ENCODE data around the gene CPXM1. TPM values are rescaled to one million over a fixed set of nuclear protein-coding genes. Genes with fewer than 3 reads are reported as not detected.

CPXM1 gene
- total and polyA plus RNA-seq, 7 donors = 0.27 to 1.3 (median 0.44) TPM

- DNase-seq = no peak
- Histone ChIP-seq H3K4me1 (no peaks in the 10 kb centered on the region), H3K36me3 (ENCODE audit: insufficient read depth in 1 of 2, low read depth in 1 of 2) (no peaks in the 10 kb centered on the region), H3K4me3 (no peak overlapping the region), H3K9me3 (no peaks in the 10 kb centered on the region), H3K27ac (no peak overlapping the region), H3K27me3 (ENCODE audit: insufficient read depth in 3 of 3, low read length in 2 of 3) (peaks cover 0 to 45% (median 13%) of the 10 kb centered on the region in 3 donors)
- ATAC-seq = no peak
- WGBS, 3 donors = 84 to 86% (median 86%) methylated on average over 23 of the region's 23 CpGs
- intact Hi-C loops (cut with DNase I) = no loop called here
- TF ChIP-seq, protein P1, sequence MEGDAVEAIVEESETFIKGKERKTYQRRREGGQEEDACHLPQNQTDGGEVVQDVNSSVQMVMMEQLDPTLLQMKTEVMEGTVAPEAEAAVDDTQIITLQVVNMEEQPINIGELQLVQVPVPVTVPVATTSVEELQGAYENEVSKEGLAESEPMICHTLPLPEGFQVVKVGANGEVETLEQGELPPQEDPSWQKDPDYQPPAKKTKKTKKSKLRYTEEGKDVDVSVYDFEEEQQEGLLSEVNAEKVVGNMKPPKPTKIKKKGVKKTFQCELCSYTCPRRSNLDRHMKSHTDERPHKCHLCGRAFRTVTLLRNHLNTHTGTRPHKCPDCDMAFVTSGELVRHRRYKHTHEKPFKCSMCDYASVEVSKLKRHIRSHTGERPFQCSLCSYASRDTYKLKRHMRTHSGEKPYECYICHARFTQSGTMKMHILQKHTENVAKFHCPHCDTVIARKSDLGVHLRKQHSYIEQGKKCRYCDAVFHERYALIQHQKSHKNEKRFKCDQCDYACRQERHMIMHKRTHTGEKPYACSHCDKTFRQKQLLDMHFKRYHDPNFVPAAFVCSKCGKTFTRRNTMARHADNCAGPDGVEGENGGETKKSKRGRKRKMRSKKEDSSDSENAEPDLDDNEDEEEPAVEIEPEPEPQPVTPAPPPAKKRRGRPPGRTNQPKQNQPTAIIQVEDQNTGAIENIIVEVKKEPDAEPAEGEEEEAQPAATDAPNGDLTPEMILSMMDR (IDR thresholded peaks at IDR 0.05) = no peak
These were observed 6.2 kb downstream of the CPXM1 start for GRCh38 chr20:2794202-2794748.

DNA sequence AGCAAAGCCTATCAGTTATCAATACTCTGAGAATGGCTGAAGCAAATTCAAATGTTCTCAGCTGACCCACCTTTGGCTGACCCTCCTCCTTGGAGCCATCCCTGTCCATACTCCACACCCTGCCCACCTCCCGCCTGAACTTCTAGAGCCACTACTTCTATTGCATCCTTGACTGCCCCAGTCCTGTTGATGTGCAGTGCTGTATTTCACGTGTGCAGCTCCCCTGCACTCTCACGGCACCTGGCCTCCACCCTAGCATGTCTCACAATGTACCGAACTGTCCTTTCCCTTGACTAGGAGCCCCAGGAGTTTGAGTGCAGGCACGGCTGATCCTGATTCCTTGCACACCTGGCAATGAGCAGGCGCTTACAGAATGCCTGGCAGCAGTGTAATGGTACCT lies 7.0 kb downstream of the CPXM1 start:
- intact Hi-C loops (cut with DNase I) = no loop called here
- no peak for ATAC-seq
- no peak for DNase-seq
- TF ChIP-seq, protein P1 (IDR thresholded peaks at IDR 0.05) = no peak
- no peak overlapping the region for H3K27ac ChIP-seq
- 87 to 92% (median 91%) methylated on average over 6 of the region's 6 CpGs for WGBS, 3 donors
- H3K27me3 ChIP-seq (ENCODE audit: insufficient read depth in 3 of 3, low read length in 2 of 3) = peaks cover 0 to 37% (median 11%) of the 10 kb centered on the region in 3 donors
- no peaks in the 10 kb centered on the region for H3K36me3 ChIP-seq (ENCODE audit: insufficient read depth in 1 of 2, low read depth in 1 of 2)
- H3K4me1 ChIP-seq = no peaks in the 10 kb centered on the region
- H3K4me3 ChIP-seq = no peak overlapping the region
- no peaks in the 10 kb centered on the region for H3K9me3 ChIP-seq

GRCh38 chr20:2783908-2784566 lies 16.4 kb downstream of the CPXM1 start:
- TF ChIP-seq, protein P1 (IDR thresholded peaks at IDR 0.05) = no peak
- 83 to 88% (median 86%) methylated on average over 6 of the region's 6 CpGs for WGBS, 3 donors

GRCh38 chr20:2780948-2781347 lies 19.5 kb downstream of the CPXM1 start:
- Histone ChIP-seq H3K4me3 (no peak overlapping the region), H3K4me1 (no peaks in the 10 kb centered on the region), H3K9me3 (no peaks in the 10 kb centered on the region), H3K36me3 (ENCODE audit: insufficient read depth in 1 of 2, low read depth in 1 of 2) (no peaks in the 10 kb centered on the region), H3K27ac (no peak overlapping the region), H3K27me3 (ENCODE audit: insufficient read depth in 3 of 3, low read length in 2 of 3) (peaks cover 0 to 2% (median 1%) of the 10 kb centered on the region in 3 donors)
- intact Hi-C loops (cut with DNase I) = no loop called here
- TF ChIP-seq, protein P1 (IDR thresholded peaks at IDR 0.05) = no peak
- WGBS, 3 donors = 30 to 49% (median 38%) methylated on average over 3 of the region's 3 CpGs
- DNase-seq (no peak), ATAC-seq (no peak)

More at GRCh38 chr20:2783908-2784566, 16.4 kb downstream of the CPXM1 start:
- Histone ChIP-seq H3K27me3 (ENCODE audit: insufficient read depth in 3 of 3, low read length in 2 of 3) (peaks cover 0 to 2% (median 0%) of the 10 kb centered on the region in 3 donors), H3K36me3 (ENCODE audit: insufficient read depth in 1 of 2, low read depth in 1 of 2) (no peaks in the 10 kb centered on the region), H3K4me3 (no peak overlapping the region), H3K9me3 (no peaks in the 10 kb centered on the region), H3K4me1 (no peaks in the 10 kb centered on the region), H3K27ac (no peak overlapping the region)
- intact Hi-C loops (cut with DNase I) = no loop called here
- ATAC-seq (no peak), DNase-seq (no peak)
